ENCODE measurements around the gene PPP1R9B. TPM values are rescaled to one million over a fixed set of nuclear protein-coding genes. Genes with fewer than 3 reads are reported as not detected.
A peak's percentile ranks its signal among the peaks of the same experiment; 100 is the strongest.

The PPP1R9B gene
- total and polyA plus RNA-seq, 2 of the 8 experiments (the other 6 are each of a cell fraction or from before 2014, with no cell fraction given): 5.2 to 13.1 TPM

- WGBS, 2 experiments (ENCODE audit: extremely low coverage in 1 of 2, insufficient coverage in 1 of 2, insufficient read length in 1 of 2, insufficient replicate concordance in 2 of 2, low coverage in 1 of 2, low lambda C conversion rate in 2 of 2, missing lambda C conversion rate in 1 of 2): 83% methylated on average over 1 of the region's 1 CpG; no CpG with 5 or more reads in 1 of the 2 experiments
- H3K4me2 ChIP-seq (ENCODE audit: insufficient read depth in 1 of 2, low read depth in 2 of 2, low read length in 2 of 2): no peak overlapping the region
- no peaks in the 10 kb centered on the region for H3K9me3 ChIP-seq (ENCODE audit: insufficient read depth in 2 of 2, low read depth in 1 of 2, low read length in 1 of 2)
- peaks cover 2 to 11% (median 8%) of the 10 kb centered on the region in 4 experiments; a peak in 6 of 7 replicates for H3K27me3 ChIP-seq (replicated peaks in 1 of 4; ENCODE audit: control insufficient read depth in 3 of 4, extremely low read depth in 1 of 4, insufficient read depth in 3 of 4, low read length in 3 of 4)
- no peak for DNase-seq (ENCODE audit: low read depth in 1 of 2, low spot score in 2 of 2)
- H2BK15ac ChIP-seq (ENCODE audit: low read length): peak overlapping the region; percentile 9; the same call in 1 of the 2 replicates
- H2AK5ac ChIP-seq (ENCODE audit: low read depth, low read length): no peak overlapping the region; the same call in 1 of the 2 replicates
- H3K4me1 ChIP-seq (replicated peaks in 1 of 4; ENCODE audit: control insufficient read depth in 3 of 4, insufficient read depth in 4 of 4, low read length in 3 of 4): peaks cover 0 to 9% (median 7%) of the 10 kb centered on the region in 4 experiments; a peak in 6 of 7 replicates
- H3K23ac ChIP-seq (ENCODE audit: insufficient read length): no peak overlapping the region
- no peak overlapping the region for H2BK120ac ChIP-seq (replicated peaks; ENCODE audit: low read depth, low read length)
- H3K79me1 ChIP-seq (ENCODE audit: low read depth, low read length): no peaks in the 10 kb centered on the region
- H3K4ac ChIP-seq (replicated peaks; ENCODE audit: insufficient read length, low read depth, low read length): no peak overlapping the region
- H3K27ac ChIP-seq (ENCODE audit: low read depth, low read length): no peak overlapping the region; the same call in 1 of the 2 replicates
- no peaks in the 10 kb centered on the region for H4K20me1 ChIP-seq (replicated peaks in 1 of 2; ENCODE audit: control insufficient read depth in 1 of 2, insufficient read depth in 2 of 2, low read length in 2 of 2)
- POLR2A ChIA-PET (ENCODE audit: partially characterized antibody): interaction anchor here (0.9 kb wide), 1 partner anchor 128 kb away, joined by 3 read pairs; no protein-coding TSS in a partner anchor
- CTCF ChIA-PET (ENCODE audit: partially characterized antibody): interaction anchor here (0.9 to 21.5 kb wide), 6 partner anchors 12 to 143 kb away, joined by 3 to 299 read pairs (median 32); partner anchors contain the start of genes PDK2, SAMD14 and SGCA
- H3K18ac ChIP-seq (ENCODE audit: extremely low read depth, low read length): no peak overlapping the region
- no peak overlapping the region for H3K14ac ChIP-seq (ENCODE audit: insufficient read length)
- no peak for TF ChIP-seq KDM5A (IDR thresholded peaks at IDR 0.05; ENCODE audit: low read length)
- H3K9ac ChIP-seq (replicated peaks in 1 of 4; ENCODE audit: extremely low read depth in 1 of 4, low read depth in 3 of 4, low read length in 3 of 4): no peak overlapping the region
- no peak overlapping the region for H4K91ac ChIP-seq (replicated peaks; ENCODE audit: insufficient read length, low read length)
- H2BK5ac ChIP-seq (ENCODE audit: low read depth, low read length): no peak overlapping the region
- H4K8ac ChIP-seq (ENCODE audit: extremely low read depth, insufficient read depth, low read length): no peak overlapping the region
- H3K4me3 ChIP-seq (ENCODE audit: extremely low read depth in 1 of 4, insufficient read depth in 2 of 4, low read depth in 3 of 4, low read length in 4 of 4): no peak overlapping the region
- H3K79me2 ChIP-seq (ENCODE audit: control insufficient read depth in 1 of 2, insufficient read depth in 2 of 2, low read length in 2 of 2): no peaks in the 10 kb centered on the region
- no peaks in the 10 kb centered on the region for H3K36me3 ChIP-seq (ENCODE audit: control insufficient read depth in 2 of 4, insufficient read depth in 4 of 4, low read length in 3 of 4)
- FAIRE-seq: no peak
- H3K56ac ChIP-seq (replicated peaks; ENCODE audit: insufficient read length, low read depth, low read length): no peak overlapping the region
- no peak overlapping the region for H2AFZ ChIP-seq (ENCODE audit: low read length)
- H2BK12ac ChIP-seq (ENCODE audit: low read depth, low read length): no peak overlapping the region
- no peak overlapping the region for H4K5ac ChIP-seq (ENCODE audit: insufficient read length, low read depth, low read length)
- peaks cover 21% of the 10 kb centered on the region for H3K23me2 ChIP-seq (ENCODE audit: low read depth, low read length)
- H2BK20ac ChIP-seq (ENCODE audit: low read length): no peak overlapping the region
Observed at GRCh38 chr17:50154604-50155003, 4.1 kb upstream of the PPP1R9B start.
